ENCODE data around the gene TMIGD1. TPM values are rescaled to one million over a fixed set of nuclear protein-coding genes. Genes with fewer than 3 reads are reported as not detected.
"Not testable (repeated sequence)": the region's sequence is repeated elsewhere in the genome, so short reads cannot be mapped to it uniquely, and the experiment has no call there.

Gene TMIGD1
- total RNA-seq, 1 donor, result not detected

GRCh38 chr17:30358055-30358760 is 24.4 kb upstream of the TMIGD1 start:
- no peak for TF ChIP-seq CTCF (IDR thresholded peaks at IDR 0.05; ENCODE audit: insufficient read depth, low read depth, low read length)
- no peak for DNase-seq (ENCODE audit: low read depth)
- H3K4me3 ChIP-seq (ENCODE audit: low read depth, low read length), result no peak overlapping the region

- H3K4me3 ChIP-seq (ENCODE audit: low read depth, low read length), result no peak overlapping the region
- TF ChIP-seq CTCF (IDR thresholded peaks at IDR 0.05; ENCODE audit: insufficient read depth, low read depth, low read length), result no peak
- no peak for DNase-seq (ENCODE audit: low read depth)
Observed at GRCh38 chr17:30357476-30357875, 23.6 kb upstream of the TMIGD1 start.

GRCh38 chr17:30354701-30355100 is 20.8 kb upstream of the TMIGD1 start:
- no peak overlapping the region for H3K4me3 ChIP-seq (ENCODE audit: low read depth, low read length)
- TF ChIP-seq CTCF (IDR thresholded peaks at IDR 0.05; ENCODE audit: insufficient read depth, low read depth, low read length), result no peak
- DNase-seq (ENCODE audit: low read depth), result no peak

GRCh38 chr17:30352240-30352814 is 18.5 kb upstream of the TMIGD1 start:
- no peak overlapping the region for H3K4me3 ChIP-seq (ENCODE audit: low read depth, low read length)
- no peak for DNase-seq (ENCODE audit: low read depth)
- no peak for TF ChIP-seq CTCF (IDR thresholded peaks at IDR 0.05; ENCODE audit: insufficient read depth, low read depth, low read length)

GRCh38 chr17:30351735-30352134 is 17.9 kb upstream of the TMIGD1 start:
- no peak for DNase-seq (ENCODE audit: low read depth)
- TF ChIP-seq CTCF (IDR thresholded peaks at IDR 0.05; ENCODE audit: insufficient read depth, low read depth, low read length), result no peak
- no peak overlapping the region for H3K4me3 ChIP-seq (ENCODE audit: low read depth, low read length)

GRCh38 chr17:30351263-30351662 is 17.4 kb upstream of the TMIGD1 start:
- DNase-seq (ENCODE audit: low read depth); H3K4me3 ChIP-seq (ENCODE audit: low read depth, low read length): not testable (repeated sequence)

GRCh38 chr17:30349252-30349651 is 15.4 kb upstream of the TMIGD1 start:
- no peak for DNase-seq (ENCODE audit: low read depth)
- TF ChIP-seq CTCF (IDR thresholded peaks at IDR 0.05; ENCODE audit: insufficient read depth, low read depth, low read length), result no peak
- no peak overlapping the region for H3K4me3 ChIP-seq (ENCODE audit: low read depth, low read length)

Data from fibroblast of villous mesenchyme (primary cell).